ENCODE data around the gene BBX. TPM values are rescaled to one million over a fixed set of nuclear protein-coding genes. Genes with fewer than 3 reads are reported as not detected.

Gene BBX
- total RNA-seq, 1 donor from 2014 or later = 41.3 TPM

GRCh38 chr3:107816107-107816506 is 293.3 kb downstream of the BBX start:
- Histone ChIP-seq H3K36me3 (no peaks in the 10 kb centered on the region), H3K4me1 (no peaks in the 10 kb centered on the region), H3K27ac (replicated peaks) (no peak overlapping the region), H3K4me3 (no peak overlapping the region), H3K27me3 (ENCODE audit: low read depth) (peaks cover 21% of the 10 kb centered on the region), H3K9me3 (replicated peaks) (no peaks in the 10 kb centered on the region)
- no peak for TF ChIP-seq CTCF (IDR thresholded peaks at IDR 0.05; ENCODE audit: borderline replicate concordance)
- intact Hi-C loops (cut with micrococcal nuclease) = no loop called here
- no peak for DNase-seq

DNA sequence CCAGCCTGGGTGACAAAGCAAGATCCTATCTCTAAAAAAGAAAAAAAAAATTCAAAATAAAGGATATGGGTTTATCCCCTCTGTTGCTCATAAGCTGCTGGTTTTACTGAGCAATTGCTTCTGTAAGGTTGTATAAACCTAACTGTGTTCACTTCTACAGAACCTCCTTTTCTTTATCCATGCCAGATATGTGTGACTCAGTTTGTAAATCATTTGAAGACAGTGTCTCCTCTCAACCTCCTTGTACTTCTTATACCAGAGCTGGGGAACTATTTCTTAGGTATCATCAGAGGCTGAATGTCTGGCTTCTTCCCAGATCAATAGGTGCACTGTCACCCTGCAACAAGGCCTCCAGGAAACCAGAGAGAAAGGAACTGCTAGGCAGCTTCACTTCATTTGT is 294.3 kb downstream of the BBX start:
- peaks cover 28% of the 10 kb centered on the region for H3K27me3 ChIP-seq (ENCODE audit: low read depth)
- H3K9me3 ChIP-seq (replicated peaks) = no peaks in the 10 kb centered on the region
- H3K4me1 ChIP-seq = no peaks in the 10 kb centered on the region
- H3K36me3 ChIP-seq = no peaks in the 10 kb centered on the region
- no peak for DNase-seq
- no peak overlapping the region for H3K27ac ChIP-seq (replicated peaks)
- no peak for TF ChIP-seq CTCF (IDR thresholded peaks at IDR 0.05; ENCODE audit: borderline replicate concordance)
- H3K4me3 ChIP-seq = no peak overlapping the region
- intact Hi-C loops (cut with micrococcal nuclease) = no loop called here

- Histone ChIP-seq H3K9me3 (replicated peaks) (no peaks in the 10 kb centered on the region), H3K27ac (replicated peaks) (no peak overlapping the region), H3K4me1 (no peaks in the 10 kb centered on the region), H3K4me3 (no peak overlapping the region), H3K36me3 (no peaks in the 10 kb centered on the region), H3K27me3 (ENCODE audit: low read depth) (peaks cover 32% of the 10 kb centered on the region)
- intact Hi-C loops (cut with micrococcal nuclease) = no loop called here
- no peak for DNase-seq
- no peak for TF ChIP-seq CTCF (IDR thresholded peaks at IDR 0.05; ENCODE audit: borderline replicate concordance)
Observed at GRCh38 chr3:107818025-107818424, 295.3 kb downstream of the BBX start.

DNA sequence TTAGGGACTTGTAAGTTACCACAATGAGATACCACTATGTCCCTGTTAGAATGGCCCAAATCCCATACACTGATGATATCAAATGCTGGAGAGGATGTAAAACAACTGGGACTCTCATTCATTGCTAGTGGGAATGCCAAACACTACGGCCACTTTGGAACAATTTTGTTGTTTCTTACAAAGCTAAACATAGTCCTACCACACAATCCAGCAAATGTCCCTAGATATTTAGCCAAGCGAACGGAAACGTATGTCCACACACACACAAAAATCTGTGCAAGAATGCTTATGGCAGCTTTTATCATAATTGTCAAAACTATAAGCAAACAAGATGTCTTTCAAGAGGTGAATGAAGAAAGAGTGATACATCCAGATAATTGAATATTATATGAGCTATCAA is 296.9 kb downstream of the BBX start:
- Histone ChIP-seq H3K36me3 (no peaks in the 10 kb centered on the region), H3K27me3 (ENCODE audit: low read depth) (peaks cover 32% of the 10 kb centered on the region), H3K9me3 (replicated peaks) (no peaks in the 10 kb centered on the region), H3K4me1 (peaks cover 4% of the 10 kb centered on the region), H3K4me3 (no peak overlapping the region), H3K27ac (replicated peaks) (no peak overlapping the region)
- intact Hi-C loops (cut with micrococcal nuclease) = no loop called here
- no peak for DNase-seq
- TF ChIP-seq CTCF (IDR thresholded peaks at IDR 0.05; ENCODE audit: borderline replicate concordance) = no peak

DNA sequence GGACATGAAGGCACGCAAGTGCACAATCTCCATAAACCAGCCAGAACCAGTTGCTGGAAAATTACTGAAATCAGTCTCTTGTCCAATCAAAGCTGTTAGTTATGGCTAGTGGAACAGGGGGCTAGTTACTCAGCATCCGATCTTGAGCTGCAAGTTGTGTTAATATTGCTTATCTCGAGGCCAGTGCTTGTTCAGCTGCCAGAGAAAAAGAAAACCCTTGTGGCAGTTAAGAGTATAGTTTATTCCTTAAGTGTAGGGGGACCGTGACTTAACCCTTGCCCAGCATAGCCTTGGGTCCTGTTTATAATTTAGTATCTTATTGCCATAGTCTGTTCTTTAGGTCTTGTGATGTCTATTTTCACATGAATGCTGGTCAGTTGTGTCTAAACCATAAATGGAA is 299.5 kb downstream of the BBX start:
- H3K27ac ChIP-seq (replicated peaks) = no peak overlapping the region
- DNase-seq = no peak
- TF ChIP-seq CTCF (IDR thresholded peaks at IDR 0.05; ENCODE audit: borderline replicate concordance) = no peak
- no peaks in the 10 kb centered on the region for H3K36me3 ChIP-seq
- no peak overlapping the region for H3K4me3 ChIP-seq
- H3K4me1 ChIP-seq = peaks cover 9% of the 10 kb centered on the region
- peaks cover 32% of the 10 kb centered on the region for H3K27me3 ChIP-seq (ENCODE audit: low read depth)
- intact Hi-C loops (cut with micrococcal nuclease) = no loop called here
- H3K9me3 ChIP-seq (replicated peaks) = no peaks in the 10 kb centered on the region

Data from left ventricle myocardium inferior (tissue), 1 donor.